Stimulated activated CD4-positive, alpha-beta T cell treated with anti-CD3 and anti-CD28 coated beads, Interleukin-2, amount 100 ng/mL, for 4 hours (primary cell): ENCODE measurements around the gene CIRBP.
A peak's percentile ranks its signal among the peaks of the same experiment; 100 is the strongest.

Source experiments
- DNase-seq: peaks from one replicate; pipeline ENCODE4 v3.0.0-alpha.2; 2020; ENCODE audit warnings: low read depth

The CIRBP gene

GRCh38 chr19:1269478-1270212 is 513 bp downstream of the CIRBP start:
- DNase-seq: peak; percentile 78

GRCh38 chr19:1270213-1270853 is 1.2 kb downstream of the CIRBP start:
- no peak for DNase-seq

DNA sequence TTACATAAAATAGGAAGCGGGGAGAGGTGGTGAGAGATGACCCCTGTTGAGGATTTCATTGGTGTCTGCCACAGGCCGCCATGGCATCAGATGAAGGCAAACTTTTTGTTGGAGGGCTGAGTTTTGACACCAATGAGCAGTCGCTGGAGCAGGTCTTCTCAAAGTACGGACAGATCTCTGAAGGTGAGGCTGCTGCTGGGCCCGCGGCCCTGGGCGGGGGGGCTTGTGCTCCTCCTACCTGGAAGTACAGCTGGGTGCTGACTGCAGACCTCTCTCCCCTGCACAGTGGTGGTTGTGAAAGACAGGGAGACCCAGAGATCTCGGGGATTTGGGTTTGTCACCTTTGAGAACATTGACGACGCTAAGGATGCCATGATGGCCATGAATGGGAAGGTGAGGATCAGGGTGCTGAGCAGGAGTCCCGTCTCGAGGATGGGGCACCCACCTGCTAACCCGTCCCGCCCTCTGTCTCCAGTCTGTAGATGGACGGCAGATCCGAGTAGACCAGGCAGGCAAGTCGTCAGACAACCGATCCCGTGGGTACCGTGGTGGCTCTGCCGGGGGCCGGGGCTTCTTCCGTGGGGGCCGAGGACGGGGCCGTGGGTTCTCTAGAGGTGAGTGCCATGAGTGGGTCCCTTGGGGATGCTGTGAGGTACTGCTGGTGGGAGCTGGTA is 1.9 kb downstream of the CIRBP start:
- DNase-seq: no peak

DNA sequence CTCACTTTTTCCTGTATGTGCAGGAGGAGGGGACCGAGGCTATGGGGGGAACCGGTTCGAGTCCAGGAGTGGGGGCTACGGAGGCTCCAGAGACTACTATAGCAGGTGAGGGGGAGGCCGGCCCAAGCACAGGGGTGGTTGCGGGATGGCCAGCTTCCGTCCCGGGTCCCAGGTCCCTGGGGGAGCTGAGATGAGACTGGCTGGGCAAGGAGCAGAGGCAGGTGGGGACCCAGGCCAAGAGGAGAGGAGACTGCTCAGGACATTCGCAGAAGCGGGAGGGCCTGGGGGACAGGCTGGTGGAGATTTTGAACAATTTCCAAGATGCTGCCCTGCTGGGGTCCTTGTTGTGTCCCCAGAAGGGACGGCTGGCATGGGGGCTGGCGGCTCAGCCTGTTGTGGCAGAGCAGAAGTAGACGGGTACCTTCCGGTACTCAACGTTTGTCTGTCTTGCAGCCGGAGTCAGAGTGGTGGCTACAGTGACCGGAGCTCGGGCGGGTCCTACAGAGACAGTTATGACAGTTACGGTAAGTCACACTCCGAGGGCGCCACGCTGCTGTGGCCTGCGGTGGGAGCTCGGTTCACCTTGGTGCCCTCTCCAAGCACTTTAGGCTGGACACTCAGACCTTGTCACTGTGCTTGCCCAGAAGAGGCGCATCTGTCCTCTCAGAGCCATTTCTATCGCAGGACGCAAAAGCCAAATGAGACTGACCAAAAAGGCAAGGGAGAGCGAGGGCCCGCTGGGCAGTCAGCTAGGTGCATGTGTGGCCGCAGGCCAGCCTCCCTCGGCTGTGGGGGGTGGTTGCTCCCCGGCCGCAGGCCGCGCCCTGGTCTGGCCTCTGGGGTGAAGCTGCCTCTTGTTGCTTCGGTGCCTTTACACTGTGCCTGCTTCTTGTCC is 2.6 kb downstream of the CIRBP start:
- DNase-seq: no peak

DNA sequence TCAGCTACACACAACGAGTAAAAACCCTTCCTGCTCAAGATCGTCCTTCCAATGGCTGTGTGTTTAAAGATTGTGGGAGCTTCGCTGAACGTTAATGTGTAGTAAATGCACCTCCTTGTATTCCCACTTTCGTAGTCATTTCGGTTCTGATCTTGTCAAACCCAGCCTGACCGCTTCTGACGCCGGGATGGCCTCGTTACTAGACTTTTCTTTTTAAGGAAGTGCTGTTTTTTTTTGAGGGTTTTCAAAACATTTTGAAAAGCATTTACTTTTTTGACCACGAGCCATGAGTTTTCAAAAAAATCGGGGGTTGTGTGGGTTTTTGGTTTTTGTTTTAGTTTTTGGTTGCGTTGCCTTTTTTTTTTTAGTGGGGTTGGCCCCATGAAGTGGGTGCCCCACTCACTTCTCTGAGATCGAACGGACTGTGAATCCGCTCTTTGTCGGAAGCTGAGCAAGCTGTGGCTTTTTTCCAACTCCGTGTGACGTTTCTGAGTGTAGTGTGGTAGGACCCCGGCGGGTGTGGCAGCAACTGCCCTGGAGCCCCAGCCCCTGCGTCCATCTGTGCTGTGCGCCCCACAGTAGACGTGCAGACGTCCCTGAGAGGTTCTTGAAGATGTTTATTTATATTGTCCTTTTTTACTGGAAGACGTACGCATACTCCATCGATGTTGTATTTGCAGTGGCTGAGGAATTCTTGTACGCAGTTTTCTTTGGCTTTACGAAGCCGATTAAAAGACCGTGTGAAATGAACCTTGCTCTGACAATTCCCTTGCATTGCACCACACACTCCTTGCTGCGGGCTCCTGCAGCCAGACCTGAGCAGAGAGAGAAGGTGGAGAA is 3.5 kb downstream of the CIRBP start:
- DNase-seq: no peak

DNA sequence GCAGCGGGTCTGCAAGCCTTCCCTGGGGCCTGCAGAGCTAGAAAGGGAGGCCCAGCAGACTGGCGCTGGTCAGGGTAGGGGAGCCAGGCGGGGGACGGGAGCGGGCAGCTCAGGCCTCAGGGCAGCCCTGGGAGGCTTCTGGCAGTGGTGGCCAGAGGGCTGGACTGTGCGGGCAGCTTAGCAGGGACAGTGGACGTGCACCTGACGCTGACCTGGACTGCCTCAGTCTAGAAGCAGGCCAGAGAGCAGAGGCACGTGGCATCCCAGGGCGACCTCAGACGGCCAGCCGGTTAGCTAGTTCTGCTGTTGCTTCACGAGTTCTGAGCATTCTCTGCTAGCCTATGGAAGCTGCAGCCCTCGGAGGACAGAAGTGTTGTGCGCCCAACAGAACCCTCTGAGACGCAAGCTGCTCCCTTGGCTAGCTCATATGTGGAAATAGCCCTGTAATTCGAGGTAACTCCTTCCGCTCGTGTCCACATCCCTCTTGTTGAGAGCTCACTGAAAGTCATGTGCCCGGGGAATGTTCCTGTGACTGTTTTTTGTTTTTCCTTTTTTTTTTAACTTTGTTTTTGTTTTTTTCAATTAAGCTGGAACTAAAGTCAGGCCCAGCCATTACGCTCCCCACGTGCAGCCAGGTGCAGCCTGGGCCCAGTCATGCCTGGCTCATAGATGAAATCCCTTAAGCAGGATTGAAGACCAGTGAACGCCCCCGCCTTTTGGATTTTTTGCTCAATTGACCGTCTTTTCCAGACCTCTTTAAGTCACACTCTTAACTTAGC is 4.3 kb downstream of the CIRBP start:
- DNase-seq: no peak

GRCh38 chr19:1274081-1274851 is 5.1 kb downstream of the CIRBP start:
- DNase-seq: no peak

GRCh38 chr19:1274852-1275259 is 5.7 kb downstream of the CIRBP start:
- DNase-seq: no peak

DNA sequence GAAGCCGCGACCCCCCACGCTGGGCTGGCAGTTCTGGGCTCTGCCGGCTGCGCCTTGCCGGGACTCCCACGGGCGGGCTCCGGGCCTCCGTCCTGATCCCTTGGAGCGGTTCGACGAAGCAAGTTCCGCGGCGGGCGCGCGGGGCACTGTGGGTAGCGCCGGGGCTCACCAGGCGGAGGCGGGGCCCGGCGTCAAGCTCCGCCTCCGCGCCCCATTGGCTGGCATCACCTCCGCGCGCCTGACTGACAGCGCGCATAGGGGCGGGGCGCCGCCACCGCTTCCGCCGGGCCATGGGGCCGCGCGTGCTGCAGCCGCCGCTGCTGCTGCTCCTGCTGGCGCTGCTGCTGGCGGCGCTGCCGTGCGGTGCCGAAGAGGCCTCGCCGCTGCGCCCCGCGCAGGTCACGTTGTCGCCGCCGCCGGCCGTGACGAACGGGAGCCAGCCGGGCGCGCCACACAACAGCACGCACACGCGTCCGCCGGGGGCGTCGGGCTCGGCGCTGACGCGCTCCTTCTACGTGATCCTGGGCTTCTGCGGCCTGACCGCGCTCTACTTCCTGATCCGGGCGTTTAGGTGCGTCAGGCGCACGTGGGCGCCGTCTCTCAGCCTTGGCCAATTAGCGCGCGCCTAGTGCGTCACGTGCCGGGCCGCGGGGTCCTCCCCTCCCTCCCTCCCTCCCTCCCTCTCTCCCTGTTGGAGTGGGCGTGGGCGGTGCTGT is 6.3 kb downstream of the CIRBP start, which contains the start of gene FAM174C:
TSS of gene FAM174C (plus strand) at position 271 of the 716 bp plus-strand sequence. CDS start at position 291, 20 bp downstream.
- peak; percentile 98 for DNase-seq

DNA sequence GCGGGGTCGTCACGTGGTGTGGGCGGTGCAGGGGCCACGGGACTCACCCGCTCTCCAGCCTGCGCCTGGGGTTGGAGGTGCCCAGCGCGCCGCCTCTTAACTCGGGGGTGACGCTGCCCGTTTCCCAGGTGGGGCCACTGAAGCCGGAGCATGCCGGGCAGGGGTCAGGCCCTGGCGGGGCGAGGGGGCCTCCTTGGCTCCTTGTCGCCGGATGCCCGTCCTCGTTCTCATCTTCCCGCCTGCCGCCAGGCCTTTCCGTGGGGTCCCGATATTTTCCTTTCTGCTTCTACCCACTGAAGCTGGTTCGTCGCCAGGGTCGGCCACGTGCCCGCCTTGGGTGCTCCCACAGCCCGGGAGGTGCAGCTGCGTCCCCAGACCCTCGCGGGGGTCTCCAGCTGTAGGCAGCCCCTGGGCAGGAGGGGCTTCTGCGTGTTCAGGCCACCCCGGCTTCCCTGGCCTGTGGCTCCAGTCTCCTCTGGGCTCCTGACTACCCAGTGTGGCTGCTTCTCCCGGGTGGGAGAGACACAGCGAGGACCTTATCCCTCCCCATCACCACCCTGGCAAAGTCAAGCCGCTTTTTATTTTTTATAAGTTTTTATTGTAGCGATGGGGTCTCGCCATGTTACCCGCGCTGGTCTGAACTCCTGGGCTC is 7.0 kb downstream of the CIRBP start:
- no peak for DNase-seq

DNA sequence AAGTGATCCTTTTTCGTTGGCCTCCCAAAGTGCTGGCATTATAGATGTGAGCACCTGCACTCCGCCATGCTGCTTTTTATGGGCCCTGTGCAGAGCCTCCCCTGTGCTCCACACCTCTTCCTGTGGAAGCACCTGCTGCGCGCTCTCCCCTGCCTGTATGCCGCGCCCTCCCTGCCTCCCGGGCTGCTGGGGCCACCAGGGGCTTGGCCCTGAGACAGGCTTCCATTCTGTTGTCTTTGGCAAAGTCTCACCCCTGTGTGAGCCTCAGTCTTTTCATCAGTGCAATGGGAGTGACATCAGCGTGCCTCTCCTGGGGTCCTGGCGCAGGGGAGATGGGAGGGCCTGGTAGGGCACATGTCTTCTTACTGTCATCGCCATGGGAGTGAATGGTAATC is 7.5 kb downstream of the CIRBP start:
- DNase-seq: no peak

- DNase-seq: no peak
Measured at GRCh38 chr19:1277061-1277460, 7.9 kb downstream of the CIRBP start.

DNA sequence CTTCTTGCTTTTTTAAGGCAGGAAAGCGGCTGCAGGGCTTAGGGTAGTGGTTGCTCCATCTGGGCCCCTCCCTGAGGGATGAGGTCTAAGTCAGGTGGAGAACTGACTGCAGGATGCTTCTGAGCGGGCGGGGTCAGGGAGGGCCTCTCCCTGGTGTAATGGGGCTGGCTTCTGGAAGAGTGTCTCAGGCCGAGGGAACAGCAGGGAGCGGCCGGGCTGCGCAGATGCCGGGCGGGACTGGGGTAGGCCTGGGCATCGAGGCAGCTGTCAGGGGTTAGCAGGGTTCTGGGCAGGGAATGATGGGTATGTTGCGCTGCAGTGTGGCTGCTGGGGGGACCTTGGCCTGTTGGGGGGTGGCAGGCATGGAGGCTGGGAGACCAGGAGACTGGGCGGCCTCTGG is 8.9 kb downstream of the CIRBP start:
- no peak for DNase-seq

DNA sequence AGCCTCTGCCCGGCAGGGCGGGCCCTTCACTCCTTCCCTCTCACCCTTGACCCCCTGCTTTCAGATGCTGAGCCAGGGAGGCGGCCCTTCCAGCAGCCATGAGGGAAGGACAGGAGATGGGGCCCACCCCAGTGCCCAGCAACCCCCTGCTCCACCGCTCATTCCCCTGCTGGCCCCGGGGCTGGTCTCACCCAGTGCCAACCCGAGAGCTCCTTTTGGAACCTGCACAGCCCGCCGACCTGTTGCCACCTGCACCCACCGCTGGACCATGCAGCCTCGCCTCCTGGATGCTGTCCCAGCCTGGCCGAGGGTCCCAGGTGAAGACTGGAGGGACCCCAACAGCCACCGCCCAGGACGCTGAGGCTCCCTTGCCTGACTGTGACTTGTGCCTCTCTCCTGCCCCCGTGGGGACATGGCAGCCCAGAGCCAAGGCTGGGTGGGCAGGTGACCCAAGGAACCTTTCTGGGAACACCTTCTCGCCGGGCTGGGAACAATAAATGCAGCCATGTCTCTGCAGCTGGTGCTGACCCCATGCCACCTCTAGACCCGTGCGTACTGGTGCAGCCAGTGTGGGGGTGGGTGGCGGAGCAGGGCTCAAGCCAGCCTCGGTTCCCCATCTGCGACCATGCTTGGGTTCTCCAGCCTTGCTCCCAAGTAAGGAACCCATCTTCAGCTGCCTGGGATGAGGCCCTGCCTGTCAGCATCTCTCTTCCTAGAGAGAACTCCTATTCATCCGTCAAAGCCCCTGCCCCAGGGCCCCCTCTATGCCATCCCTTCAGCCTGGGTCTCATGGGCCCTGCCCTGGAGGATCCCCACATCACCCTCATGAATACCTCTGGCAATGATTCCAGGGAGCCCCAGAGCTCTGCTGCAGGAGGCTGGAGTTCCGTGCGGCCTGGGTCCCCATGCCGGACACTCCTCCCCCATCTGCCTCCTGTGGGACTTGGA is 9.9 kb downstream of the CIRBP start:
- no peak for DNase-seq

DNA sequence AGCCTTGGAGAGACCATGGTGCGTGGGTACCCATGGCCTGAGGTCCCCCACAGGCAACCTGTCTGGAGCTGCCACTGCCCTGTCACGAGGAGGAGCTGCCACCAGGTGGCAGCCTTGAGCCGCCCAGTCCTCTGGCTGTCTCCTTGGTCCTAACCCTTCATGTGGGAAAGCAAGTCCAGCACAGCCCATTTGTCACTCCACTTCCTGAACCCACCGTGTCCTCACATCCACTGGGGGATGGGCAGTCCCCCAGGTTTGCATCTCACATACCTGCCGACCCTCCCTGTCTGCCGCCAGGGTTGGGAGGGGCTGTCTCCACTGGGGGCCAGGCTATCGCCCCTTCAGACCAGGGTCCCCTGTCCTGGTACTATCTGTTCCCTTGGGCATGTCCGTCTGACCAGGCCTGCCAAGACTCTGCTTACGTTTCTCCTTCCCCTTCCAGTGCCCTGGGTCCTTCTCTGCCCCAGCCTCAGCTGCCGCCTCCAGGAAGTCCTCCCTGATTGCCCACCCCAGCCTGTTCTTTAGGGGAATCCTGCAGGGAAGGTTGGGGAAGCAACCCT is 10.7 kb downstream of the CIRBP start:
- peak; percentile 65 for DNase-seq

DNA sequence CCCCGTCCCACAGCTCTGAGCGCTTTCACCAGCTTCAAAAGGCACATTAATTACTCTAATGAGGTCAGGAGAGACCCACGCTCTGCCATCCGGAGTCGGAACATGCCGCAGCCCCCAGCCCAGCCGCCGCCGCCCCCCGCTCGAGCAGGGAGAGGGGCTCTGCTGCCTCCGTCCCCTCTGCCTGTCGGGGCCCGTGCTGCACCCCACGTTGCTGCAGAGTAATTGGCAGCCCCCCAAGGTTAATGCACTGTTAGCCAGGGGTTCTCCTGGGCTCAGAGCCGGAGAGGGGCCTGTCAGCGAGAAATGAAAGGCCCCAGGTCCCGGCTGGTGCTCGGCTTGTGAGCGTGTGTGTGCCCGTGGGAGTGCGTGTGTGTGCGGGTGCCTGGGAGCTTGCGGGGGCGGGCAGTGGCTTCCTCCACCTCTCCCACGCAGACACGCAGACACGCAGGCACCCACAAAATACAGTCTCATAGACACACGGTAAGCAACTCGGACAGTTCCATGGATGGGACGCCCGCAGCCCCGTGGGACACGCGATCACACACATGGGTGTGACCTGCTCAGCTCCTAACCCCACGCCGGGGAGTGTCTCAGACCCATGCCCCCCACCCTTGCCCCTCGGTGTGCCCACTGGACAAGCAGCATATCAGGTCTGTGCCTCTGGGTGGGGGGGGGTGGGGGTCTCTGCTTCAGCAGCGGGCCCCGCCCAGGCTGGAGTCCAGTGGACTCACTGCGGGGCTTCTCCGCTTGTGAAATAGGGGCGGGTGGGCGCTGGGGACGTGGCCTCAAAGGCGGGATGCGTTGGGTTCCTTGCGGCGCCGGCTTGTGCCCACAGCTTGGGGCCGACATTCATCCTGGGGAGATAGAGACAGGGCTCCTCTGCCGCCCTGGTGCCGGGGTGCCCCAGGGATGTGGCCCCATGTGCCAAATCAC is 11.8 kb downstream of the CIRBP start:
- DNase-seq: no peak
